ENCODE results near the gene SLC25A26. TPM values are rescaled to one million over a fixed set of nuclear protein-coding genes. Genes with fewer than 3 reads are reported as not detected.

The SLC25A26 gene
- total and polyA plus RNA-seq, 2 of the 13 experiments (the other 11 are each of a cell fraction or from before 2014, with no cell fraction given) = 23.1 to 32.7 TPM

- DNase-seq (ENCODE audit: low spot score) = no peak
- peaks cover 0 to 3% of the 10 kb centered on the region in 2 experiments; a peak in 2 of 5 replicates for H3K36me3 ChIP-seq (replicated peaks in 1 of 2; ENCODE audit: control insufficient read depth in 1 of 2, insufficient read depth in 2 of 2, low read length in 2 of 2)
- peaks cover 30% of the 10 kb centered on the region for H3K4me1 ChIP-seq (ENCODE audit: insufficient read depth, low read length)
- no peak overlapping the region for H3K27ac ChIP-seq (ENCODE audit: extremely low read length, insufficient read depth, low read length)
- peaks cover 25% of the 10 kb centered on the region for H3K79me2 ChIP-seq (ENCODE audit: insufficient read depth, low read length)
- FAIRE-seq = no peak
- H3K9ac ChIP-seq (ENCODE audit: insufficient read depth, low read depth, low read length) = no peak overlapping the region
- no peak overlapping the region for H2AFZ ChIP-seq (ENCODE audit: low read length)
- no peak for TF ChIP-seq ZNF225 (CRISPR knock-in tag; IDR thresholded peaks at IDR 0.05)
- H3K4me2 ChIP-seq (ENCODE audit: low read depth, low read length) = no peak overlapping the region
- H3K27me3 ChIP-seq (ENCODE audit: control insufficient read depth in 1 of 2, insufficient read depth in 2 of 2, low read length in 2 of 2) = no peaks in the 10 kb centered on the region
- H3K4me3 ChIP-seq (replicated peaks in 1 of 3; ENCODE audit: insufficient read depth in 1 of 3, low read depth in 2 of 3, low read length in 3 of 3) = no peak overlapping the region
- in situ Hi-C loops (cut with HindIII; ENCODE audit: extremely low pct_ligation_motif_present, low pct_unique_long_range_greater_than_20kb) = no loop called here
- WGBS (ENCODE audit: low lambda C conversion rate) = 93% methylated on average over 3 of the region's 3 CpGs
- H3K9me3 ChIP-seq (ENCODE audit: low read length) = peaks cover 4% of the 10 kb centered on the region; the same call in 1 of the 2 replicates
- POLR2A ChIA-PET = no interaction called here
- CTCF ChIA-PET (ENCODE audit: low intra/inter-chr PET ratio, low total read pairs) = no interaction called here
- intact Hi-C loops (cut with micrococcal nuclease; ENCODE audit: unreplicated experiment) = no loop called here
- H4K20me1 ChIP-seq (ENCODE audit: insufficient read depth, low read length) = no peaks in the 10 kb centered on the region
- BruUV-seq (replicated peaks) = no TSS peak
- no peak for ATAC-seq
Observed at GRCh38 chr3:66427352-66427751, 206.6 kb downstream of the SLC25A26 start.

- H3K9me3 ChIP-seq (ENCODE audit: low read length) = no peaks in the 10 kb centered on the region
- peaks cover 0 to 3% of the 10 kb centered on the region in 2 experiments; a peak in 2 of 5 replicates for H3K36me3 ChIP-seq (replicated peaks in 1 of 2; ENCODE audit: control insufficient read depth in 1 of 2, insufficient read depth in 2 of 2, low read length in 2 of 2)
- H2AFZ ChIP-seq (ENCODE audit: low read length) = no peak overlapping the region
- no peaks in the 10 kb centered on the region for H4K20me1 ChIP-seq (ENCODE audit: insufficient read depth, low read length)
- H3K4me1 ChIP-seq (ENCODE audit: insufficient read depth, low read length) = peaks cover 36% of the 10 kb centered on the region
- H3K9ac ChIP-seq (ENCODE audit: insufficient read depth, low read depth, low read length) = no peak overlapping the region
- H3K27me3 ChIP-seq (ENCODE audit: control insufficient read depth in 1 of 2, insufficient read depth in 2 of 2, low read length in 2 of 2) = no peaks in the 10 kb centered on the region
- no peak for ATAC-seq
- no peak overlapping the region for H3K27ac ChIP-seq (ENCODE audit: extremely low read length, insufficient read depth, low read length)
- DNase-seq (ENCODE audit: low spot score) = no peak
- peaks cover 27% of the 10 kb centered on the region for H3K79me2 ChIP-seq (ENCODE audit: insufficient read depth, low read length)
- no peak for FAIRE-seq
- ChIA-PET POLR2A (no interaction called here), CTCF (ENCODE audit: low intra/inter-chr PET ratio, low total read pairs) (no interaction called here)
- BruUV-seq (replicated peaks) = no TSS peak
- WGBS (ENCODE audit: low lambda C conversion rate) = 94% methylated on average over 5 of the region's 5 CpGs
- intact Hi-C loops (cut with micrococcal nuclease; ENCODE audit: unreplicated experiment) = no loop called here
- in situ Hi-C loops (cut with HindIII; ENCODE audit: extremely low pct_ligation_motif_present, low pct_unique_long_range_greater_than_20kb) = no loop called here
- H3K4me3 ChIP-seq (replicated peaks in 1 of 3; ENCODE audit: insufficient read depth in 1 of 3, low read depth in 2 of 3, low read length in 3 of 3) = no peak overlapping the region
- H3K4me2 ChIP-seq (ENCODE audit: low read depth, low read length) = no peak overlapping the region
- TF ChIP-seq KLF15 (CRISPR knock-in tag; IDR thresholded peaks at IDR 0.05; ENCODE audit: borderline replicate concordance) (no peak), ZFYVE20 (CRISPR knock-in tag; IDR thresholded peaks at IDR 0.05; ENCODE audit: borderline replicate concordance, low read depth) (no peak), HDAC2 (CRISPR knock-in tag; IDR thresholded peaks at IDR 0.05) (no peak), KDM1A (CRISPR knock-in tag; IDR thresholded peaks at IDR 0.05) (no peak), KAT8 (CRISPR knock-in tag; IDR thresholded peaks at IDR 0.05) (no peak), ZNF343 (CRISPR knock-in tag; IDR thresholded peaks at IDR 0.05) (no peak), REL (CRISPR knock-in tag; conservative IDR thresholded peaks at IDR 0.05) (no peak), AHDC1 (CRISPR knock-in tag; IDR thresholded peaks at IDR 0.05; ENCODE audit: borderline replicate concordance) (no peak)
Observed at GRCh38 chr3:66427951-66428474, 207.2 kb downstream of the SLC25A26 start.
